Spleen (tissue), 7 donors: ENCODE measurements around the gene TLR8.

Source experiments
- POLR2A ChIP-seq, 3 donors: fragments of 450-650 bp; IDR thresholded peaks; one replicate each; pipeline ENCODE4 v1.5.1; 2017; ENCODE audit warnings: antibody characterized with exemption in 3 of 3, mild to moderate bottlenecking in 1 of 3
- TF ChIP-seq, protein P1 (sequence below), 11 experiments: fragments of 200-600 bp in 7 of 11; fragments of 450-650 bp in 4 of 11; sonication (generic) in 4 of 11; IDR thresholded peaks in 8 of 11; conservative IDR thresholded peaks in 3 of 11; 1 replicate in 7 of 11; 2 replicates in 4 of 11; pipeline versions ENCODE4 v1.4.0 to v1.8.0; 2016 to 2021; ENCODE audit warnings: antibody characterized with exemption in 11 of 11, inconsistent platforms in 4 of 11, mild to moderate bottlenecking in 1 of 11
- donor health status: DM: no; HTN: no; CAD: no; lungs with moderate emphysema.
- donor health status: DM: no; HTN: no; CAD: no.
- donor health status: DM: no; HTN: no; CAD: no.

DNA sequence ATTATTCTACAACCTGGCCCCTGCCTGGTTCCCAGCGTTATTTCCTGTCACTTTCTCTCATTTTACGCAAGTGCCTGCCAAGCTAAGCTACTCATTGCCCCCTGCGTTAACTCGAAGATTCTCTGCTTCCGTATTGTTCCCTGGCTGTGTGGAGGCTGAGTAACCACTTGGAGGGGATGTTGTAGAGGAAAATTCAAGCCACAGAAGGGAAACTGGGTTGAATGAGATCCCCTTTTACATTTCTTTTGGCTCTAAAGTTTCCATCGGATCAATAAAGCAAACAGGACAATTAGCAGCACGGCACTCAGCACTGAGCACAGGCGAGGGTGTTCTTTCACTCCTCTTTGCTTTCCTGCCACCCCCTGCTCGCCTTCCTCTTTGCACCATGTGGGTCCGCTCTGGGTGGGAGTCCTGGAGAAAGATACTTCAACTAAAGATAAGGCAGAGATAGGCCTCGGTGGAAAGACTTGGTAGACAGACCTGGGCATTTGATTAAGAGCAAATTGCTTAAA lies 64.3 kb downstream of the TLR8 start:
- TF ChIP-seq POLR2A (IDR thresholded peaks at IDR 0.05): peak in 1 of 3 donors; percentile 1
- TF ChIP-seq, protein P1, sequence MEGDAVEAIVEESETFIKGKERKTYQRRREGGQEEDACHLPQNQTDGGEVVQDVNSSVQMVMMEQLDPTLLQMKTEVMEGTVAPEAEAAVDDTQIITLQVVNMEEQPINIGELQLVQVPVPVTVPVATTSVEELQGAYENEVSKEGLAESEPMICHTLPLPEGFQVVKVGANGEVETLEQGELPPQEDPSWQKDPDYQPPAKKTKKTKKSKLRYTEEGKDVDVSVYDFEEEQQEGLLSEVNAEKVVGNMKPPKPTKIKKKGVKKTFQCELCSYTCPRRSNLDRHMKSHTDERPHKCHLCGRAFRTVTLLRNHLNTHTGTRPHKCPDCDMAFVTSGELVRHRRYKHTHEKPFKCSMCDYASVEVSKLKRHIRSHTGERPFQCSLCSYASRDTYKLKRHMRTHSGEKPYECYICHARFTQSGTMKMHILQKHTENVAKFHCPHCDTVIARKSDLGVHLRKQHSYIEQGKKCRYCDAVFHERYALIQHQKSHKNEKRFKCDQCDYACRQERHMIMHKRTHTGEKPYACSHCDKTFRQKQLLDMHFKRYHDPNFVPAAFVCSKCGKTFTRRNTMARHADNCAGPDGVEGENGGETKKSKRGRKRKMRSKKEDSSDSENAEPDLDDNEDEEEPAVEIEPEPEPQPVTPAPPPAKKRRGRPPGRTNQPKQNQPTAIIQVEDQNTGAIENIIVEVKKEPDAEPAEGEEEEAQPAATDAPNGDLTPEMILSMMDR (IDR thresholded peaks at IDR 0.05 in 8 of 11, conservative IDR thresholded peaks at IDR 0.05 in 3 of 11): peak in 10 of 11 experiments; percentile 22 to 66 (median 37)
